Femur (tissue), 1 donor: ENCODE data around the gene DDX54.
"Not testable (repeated sequence)": the region's sequence is repeated elsewhere in the genome, so short reads cannot be mapped to it uniquely, and the experiment has no call there.

Source experiments
- DNase-seq: peaks from one replicate; pipeline ENCODE4 v3.0.0-alpha.2; 2017

Gene DDX54

GRCh38 chr12:113161415-113162016 is 23.8 kb downstream of the DDX54 start:
- DNase-seq, result no peak

- no peak for DNase-seq
These were observed 25.3 kb downstream of the DDX54 start for GRCh38 chr12:113159937-113160336.

GRCh38 chr12:113158439-113159203 is 26.7 kb downstream of the DDX54 start:
- no peak for DNase-seq

DNA sequence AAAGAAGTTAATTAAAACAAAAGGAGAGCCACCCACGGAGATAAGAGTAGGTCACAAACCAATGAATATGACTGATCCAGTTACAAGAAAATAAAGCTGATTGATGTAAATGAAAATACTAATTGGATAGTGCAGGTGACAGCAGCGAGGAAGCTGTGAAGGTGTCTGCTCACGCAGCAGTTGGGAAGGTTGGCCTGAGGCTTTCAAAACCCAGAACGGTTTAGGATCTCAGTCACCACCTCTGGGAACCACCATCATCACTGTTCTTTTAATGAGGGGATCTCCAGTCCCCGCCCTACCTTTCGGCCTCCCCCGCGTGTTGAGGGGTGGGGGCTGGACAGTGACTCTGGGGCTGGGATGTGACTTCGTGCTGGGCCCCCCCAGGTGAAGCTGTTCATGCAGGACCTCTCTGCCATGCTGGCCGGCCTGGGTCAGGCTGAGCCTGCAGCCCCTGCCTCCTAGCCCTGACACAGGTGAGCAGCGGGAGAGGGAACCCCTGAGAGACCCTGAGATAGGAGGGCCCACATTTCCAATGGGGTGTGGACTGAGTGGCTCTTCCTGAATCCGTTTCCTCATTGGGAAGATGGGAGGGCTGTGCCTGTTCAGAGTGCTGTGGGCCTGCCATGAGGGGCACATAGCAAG is 27.9 kb downstream of the DDX54 start:
- DNase-seq, result no peak

DNA sequence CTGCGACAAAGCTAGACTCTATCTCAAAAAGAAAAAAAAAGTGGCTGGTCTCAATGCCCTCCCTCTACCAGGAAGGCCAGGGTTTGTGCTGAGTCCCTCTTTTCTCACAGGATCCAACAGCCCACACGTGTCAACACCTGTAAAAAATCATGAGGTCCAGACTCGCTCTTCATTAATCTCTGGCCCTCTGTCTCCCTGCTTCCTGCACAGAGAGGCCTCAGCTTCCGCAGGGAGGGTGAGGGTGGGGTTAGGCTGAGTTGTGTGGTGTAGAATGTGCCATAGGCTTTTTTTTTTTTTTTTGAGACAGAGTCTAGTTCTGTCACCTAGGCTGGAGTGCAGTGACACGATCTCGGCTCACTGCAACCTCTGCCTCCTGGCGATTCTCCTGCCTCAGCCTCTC is 29.6 kb downstream of the DDX54 start:
- DNase-seq, result no peak

DNA sequence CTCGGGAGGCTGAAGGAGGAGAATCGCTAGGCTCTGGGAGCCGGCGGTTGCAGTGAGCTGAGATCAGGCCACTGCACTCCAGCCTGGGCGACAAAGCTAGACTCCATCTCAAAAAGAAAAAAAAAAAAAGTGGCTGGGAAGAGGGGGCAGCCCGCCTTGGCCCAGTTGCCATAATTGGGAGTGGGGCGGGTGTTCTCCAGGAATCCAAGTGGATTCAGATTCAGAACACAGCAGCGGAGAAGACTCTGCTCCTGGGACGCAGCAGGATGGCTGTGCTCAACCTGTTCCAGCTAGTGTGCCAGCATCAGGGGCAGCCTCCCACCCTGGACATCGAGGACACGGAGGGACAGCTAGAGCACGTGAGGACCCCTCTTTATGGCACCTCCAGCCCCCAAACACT is 30.2 kb downstream of the DDX54 start:
- no peak for DNase-seq

DNA sequence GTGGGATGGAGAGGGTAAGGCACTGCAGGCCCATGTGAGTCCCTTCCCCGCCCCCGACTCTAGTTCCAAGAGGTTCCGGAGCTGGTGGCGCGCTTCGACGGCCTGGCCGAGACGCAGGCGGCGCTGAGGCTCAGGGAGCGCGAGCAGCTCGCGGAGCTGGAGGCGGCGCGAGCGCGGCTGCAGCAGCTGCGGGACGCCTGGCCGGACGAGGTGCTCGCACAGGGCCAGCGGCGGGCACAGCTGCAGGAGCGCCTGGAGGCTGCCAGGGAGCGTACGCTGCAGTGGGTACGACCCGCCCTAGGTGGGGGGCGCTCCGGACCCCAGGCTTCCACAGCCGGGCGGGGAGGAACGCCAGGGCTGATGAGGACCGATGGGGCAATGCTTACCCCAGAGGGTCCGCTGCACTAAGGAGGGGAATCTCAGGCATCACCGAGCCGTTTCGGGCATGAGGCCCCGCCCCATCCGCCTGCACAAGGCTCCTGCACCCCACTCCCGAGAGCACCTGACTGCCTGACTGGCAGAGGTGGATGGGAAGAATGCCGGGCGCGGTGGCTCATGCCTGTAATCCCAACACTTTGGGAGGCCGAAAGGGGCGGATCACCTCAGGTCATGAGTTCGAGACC is 30.8 kb downstream of the DDX54 start:
- no peak for DNase-seq

GRCh38 chr12:113152835-113153814 is 32.2 kb downstream of the DDX54 start:
- DNase-seq, result peak; percentile 73

- no peak for DNase-seq
These were observed 33.0 kb downstream of the DDX54 start for GRCh38 chr12:113152196-113152834.

DNA sequence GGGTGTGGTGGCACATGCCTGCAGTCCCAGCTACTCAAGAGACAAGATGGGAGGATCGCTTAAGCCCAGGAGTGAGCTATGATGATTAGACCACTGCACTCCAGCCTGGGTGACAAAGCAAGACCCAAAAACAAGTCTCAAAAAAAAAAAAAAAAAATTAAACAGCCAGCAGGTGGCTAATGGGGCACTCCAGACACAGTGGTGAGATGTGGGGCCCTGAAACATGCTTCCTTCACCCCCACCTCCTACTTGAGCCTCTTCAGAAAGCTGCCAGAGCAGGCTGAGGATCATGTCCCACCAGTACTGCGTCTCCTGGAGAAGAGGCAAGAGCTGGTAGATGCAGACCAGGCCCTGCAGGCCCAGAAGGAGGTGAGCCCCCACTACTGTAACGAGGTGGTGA is 33.6 kb downstream of the DDX54 start:
- DNase-seq, result no peak

GRCh38 chr12:113149361-113150150 is 35.7 kb downstream of the DDX54 start, which contains the start of gene CFAP73:
Gene CFAP73, plus strand, starts transcription at chr12:113149724. Its CDS starts 134 bp downstream, at chr12:113149858.
- peak; percentile 87 for DNase-seq

GRCh38 chr12:113146999-113147398 is 38.3 kb downstream of the DDX54 start:
- no peak for DNase-seq

GRCh38 chr12:113145720-113146551 is 39.3 kb downstream of the DDX54 start:
- no peak for DNase-seq

- no peak for DNase-seq
These were observed 40.5 kb downstream of the DDX54 start for GRCh38 chr12:113144806-113145205.

- DNase-seq, result no peak
These were observed 41.3 kb downstream of the DDX54 start for GRCh38 chr12:113143959-113144358.

GRCh38 chr12:113142886-113143332 is 42.4 kb downstream of the DDX54 start:
- DNase-seq, result no peak

DNA sequence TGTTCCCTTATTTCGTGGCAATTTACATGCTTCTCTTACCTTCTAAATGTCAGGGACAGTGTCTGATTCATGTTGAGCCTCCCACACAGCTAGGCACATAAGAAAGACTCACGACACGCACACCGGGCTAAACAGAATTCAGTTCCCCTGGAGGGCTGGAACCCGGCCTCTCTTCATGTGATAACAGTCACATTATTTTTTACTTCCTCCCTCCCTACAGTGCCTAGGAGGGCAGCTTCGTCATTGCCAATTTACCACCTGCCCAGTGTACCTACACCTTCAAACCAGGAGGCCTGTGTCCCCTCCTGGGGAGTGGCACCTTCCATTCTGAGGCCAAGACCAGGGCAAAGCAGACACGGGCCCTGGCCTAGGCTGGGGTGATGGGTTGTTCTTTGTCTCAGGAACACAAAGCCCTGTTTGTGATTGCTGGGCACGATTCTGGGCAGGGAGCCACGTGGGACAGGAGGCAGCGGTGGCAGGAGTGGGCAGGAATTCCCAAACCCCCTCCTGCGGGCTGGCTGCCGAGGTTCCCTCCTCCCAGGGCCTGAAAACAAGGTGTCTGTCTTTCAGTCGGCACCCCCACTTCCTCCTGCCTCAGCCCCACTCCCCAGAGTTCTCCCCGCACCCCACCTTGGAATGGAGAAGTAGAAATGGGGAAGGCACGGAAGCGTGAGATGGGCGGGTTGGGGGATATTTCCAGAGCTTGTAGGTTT is 42.9 kb downstream of the DDX54 start:
- no peak for DNase-seq

- DNase-seq, result not testable (repeated sequence)
These were observed 43.6 kb downstream of the DDX54 start for GRCh38 chr12:113141716-113142115.

DNA sequence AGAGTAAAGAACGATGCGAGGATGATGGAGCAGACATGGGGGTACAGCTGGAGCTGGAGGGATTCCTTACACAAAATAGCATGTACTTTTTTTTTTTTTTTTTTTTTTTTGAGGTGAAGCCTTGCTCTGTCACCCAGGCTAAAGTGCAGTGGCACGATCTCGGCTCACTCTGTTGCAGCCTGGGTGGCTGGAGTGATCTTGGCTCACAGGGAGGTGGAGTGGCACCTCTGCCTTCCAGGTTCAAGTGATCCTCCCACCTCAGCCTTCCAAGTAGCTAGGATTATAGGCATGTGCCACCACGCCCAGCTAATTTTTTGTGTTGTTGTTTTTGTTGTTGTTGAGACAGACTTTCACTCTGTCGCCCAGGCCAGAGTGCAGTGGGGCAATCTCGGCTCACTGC is 44.6 kb downstream of the DDX54 start:
- no peak for DNase-seq
